G401.6 (cell line): ENCODE data around the gene AK4.

Source experiments
- FAIRE-seq: peaks from 2 replicates; lab custom pipeline; 2012; peaks lifted over from hg19 to GRCh38; lab: Jason Lieb, UNC

The AK4 gene

DNA sequence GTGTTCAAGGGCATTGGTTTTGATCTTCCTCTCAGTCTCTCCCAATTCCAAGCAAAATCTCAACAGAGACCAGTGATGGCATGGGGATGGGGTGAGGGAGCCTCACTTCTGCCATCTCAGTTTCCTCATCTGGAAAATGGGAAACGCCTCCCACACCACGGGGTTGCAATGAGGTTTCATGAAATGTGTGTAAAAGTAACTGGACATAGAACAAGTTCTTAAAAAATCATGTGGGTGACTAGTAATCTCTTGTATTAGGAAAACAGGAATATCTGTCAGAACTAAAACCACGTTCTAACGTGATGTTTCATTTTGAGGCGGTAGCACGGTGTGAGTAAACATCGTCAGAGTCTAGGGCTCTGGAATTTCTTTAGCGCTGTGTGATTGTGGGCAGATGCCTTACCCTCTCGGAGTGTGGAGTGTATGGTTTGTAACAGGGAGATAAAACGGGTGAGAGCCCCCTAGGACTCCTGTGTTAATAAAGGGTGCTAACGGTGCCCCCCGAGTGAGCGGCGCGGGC, 105.9 kb downstream of the AK4 start:
- no peak for FAIRE-seq

DNA sequence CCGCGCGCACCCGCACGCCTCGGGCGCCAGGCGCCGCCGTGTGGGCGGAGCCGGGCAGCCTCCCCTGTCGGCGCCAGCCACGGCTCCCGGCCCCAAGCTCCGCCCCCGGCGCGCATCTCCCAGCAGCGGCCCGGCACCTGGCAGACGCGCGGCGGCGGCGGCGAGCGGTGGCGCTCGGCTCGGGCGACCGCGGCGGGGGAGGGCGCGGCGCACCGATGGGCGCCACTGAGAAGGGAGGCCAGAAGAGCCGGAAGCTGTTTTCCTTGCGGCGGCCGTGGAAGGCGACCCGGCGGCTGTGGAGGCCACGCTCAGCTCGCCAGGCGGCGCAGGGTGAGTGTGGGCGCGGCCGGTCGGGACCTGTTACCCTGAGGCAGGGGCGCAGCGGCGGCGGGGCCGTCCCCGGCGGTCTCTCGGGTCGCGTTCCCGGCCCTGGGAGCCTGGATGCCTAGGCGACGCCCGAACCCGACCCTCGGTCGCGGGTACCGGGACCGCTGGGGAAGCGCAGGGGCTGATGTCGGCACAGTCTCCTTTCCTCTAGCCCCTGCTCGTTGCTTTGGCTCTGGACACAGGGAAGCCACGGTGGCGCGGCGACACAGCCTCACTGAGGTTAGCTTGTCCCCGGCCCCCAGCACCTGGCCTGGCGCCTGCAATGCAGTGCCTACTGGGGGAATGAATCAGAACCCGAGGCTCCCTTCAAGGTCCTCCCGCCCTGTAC, 106.5 kb downstream of the AK4 start:
- no peak for FAIRE-seq

DNA sequence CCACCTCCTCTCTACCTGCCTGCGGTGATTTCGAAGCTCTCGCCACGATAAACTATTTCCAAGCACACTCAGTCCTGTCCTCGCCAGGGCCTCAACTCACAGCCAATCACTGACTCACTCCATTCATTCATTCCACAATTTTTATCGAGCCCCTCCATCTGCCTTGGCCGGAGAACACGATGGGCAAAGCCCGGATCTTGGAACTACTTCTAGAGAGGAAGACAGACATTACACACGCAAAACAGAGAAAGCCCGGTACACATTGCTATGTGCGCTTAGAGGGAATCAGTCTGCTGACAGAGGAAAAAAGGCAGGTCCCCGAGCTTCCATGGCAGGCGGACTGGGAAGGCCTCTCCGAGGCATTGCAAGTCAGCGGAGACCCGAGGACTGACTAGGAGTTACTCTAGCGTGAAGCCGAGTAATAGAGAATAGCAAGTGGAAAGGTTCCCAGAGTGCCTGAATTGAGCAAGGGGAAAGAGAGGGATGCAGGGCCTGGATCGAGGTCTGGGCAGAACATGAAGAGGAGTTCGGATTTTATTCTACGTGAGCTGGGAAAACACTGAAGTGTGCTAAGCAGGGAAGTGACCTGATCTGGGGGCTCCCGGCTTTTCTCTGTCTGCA, 107.1 kb downstream of the AK4 start:
- no peak for FAIRE-seq

GRCh38 chr1:65255656-65256050, 107.7 kb downstream of the AK4 start:
- no peak for FAIRE-seq

DNA sequence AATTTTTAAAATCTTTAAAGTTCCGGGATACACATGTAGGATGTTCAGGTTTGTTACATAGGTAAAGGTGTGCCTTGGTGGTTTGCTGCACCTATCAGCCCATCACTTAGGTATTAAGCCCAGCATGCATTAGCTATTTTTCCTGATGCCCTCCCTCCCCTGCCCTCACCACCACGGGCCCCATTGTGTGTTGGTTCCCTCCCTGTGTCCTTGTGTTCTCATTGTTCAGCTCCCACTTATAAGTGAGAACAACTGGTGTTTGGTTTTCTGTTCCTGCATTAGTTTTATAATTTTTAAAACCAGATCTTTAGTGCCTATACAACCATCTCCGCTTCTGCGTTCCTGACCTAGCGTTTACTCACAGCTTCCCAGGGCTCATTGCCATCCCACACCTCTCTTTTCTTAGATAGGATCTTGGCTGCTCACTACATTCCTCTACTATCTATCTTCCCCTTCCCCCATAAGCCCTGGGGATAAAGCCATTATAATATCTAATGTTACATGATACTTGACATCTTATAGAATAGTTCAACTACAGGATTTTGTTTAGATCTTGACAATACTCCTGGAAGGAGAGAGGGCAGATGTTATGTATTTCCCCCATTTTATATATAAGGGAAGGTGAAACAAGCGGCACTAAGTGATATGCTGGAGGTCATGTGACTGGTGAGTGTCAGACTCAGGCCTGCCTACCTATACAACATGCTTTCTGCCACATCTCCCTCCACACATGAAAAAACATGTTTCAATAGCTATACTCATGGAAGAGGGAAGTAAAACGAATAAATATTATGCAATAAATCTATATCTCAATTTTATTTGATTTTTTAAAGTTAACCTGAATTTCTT, 109.1 kb downstream of the AK4 start:
- no peak for FAIRE-seq

- no peak for FAIRE-seq
These were observed 110.1 kb downstream of the AK4 start for GRCh38 chr1:65258106-65258505.

- FAIRE-seq: no peak
These were observed 111.8 kb downstream of the AK4 start for GRCh38 chr1:65259816-65260215.

GRCh38 chr1:65260851-65261473, 113.0 kb downstream of the AK4 start:
- no peak for FAIRE-seq

- no peak for FAIRE-seq
These were observed 115.3 kb downstream of the AK4 start for GRCh38 chr1:65263286-65263685.

DNA sequence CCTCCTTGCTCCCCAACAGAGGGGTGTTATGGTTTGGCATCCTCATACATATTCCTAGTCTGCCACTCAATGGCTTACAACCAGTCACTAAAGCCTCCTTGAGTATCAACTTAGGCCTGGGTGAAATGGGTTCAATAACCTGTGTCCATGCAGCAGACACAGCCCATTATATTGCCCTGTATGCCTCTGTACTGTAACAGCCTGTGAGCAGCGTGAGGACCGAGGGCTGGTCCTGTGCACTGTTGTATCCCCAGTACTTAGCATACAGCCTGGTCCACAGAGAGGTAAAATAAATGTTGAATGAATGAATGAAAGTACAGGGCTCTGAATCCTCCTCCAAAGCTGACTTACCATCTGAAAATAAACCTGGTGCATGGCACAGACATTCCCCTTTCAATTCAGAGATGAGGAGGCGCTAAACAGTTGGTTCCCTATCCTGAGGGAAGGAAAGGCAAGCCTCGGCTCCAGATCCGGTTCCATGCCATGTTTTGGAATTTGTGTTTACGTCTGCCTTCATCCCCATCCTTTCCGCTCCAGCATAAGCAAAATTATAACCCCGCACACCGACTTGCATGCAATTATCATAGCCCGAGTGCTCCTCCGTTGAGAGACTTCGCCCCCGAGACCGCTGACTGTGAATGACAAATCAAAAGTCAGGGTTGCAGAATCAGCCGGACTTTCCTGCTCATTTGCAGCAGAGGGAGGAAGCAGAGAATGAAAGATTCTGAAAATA, 116.4 kb downstream of the AK4 start:
- no peak for FAIRE-seq

DNA sequence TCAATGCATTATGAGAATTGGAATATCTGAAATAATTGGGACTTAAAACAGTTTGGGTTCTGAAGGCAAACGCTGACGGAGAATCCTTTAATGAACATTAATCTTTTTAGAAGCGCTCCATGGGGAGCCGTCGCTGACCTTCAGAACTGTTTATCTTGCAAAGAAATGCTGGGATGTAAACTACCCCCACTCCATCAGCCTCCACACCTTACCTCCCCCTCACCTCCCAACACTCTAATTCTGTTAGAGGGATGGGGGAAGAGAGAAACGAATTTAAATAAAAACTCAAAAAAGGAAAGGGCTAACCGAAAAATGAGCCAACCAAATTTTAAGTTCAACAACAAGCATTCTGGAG, 117.3 kb downstream of the AK4 start:
- no peak for FAIRE-seq

DNA sequence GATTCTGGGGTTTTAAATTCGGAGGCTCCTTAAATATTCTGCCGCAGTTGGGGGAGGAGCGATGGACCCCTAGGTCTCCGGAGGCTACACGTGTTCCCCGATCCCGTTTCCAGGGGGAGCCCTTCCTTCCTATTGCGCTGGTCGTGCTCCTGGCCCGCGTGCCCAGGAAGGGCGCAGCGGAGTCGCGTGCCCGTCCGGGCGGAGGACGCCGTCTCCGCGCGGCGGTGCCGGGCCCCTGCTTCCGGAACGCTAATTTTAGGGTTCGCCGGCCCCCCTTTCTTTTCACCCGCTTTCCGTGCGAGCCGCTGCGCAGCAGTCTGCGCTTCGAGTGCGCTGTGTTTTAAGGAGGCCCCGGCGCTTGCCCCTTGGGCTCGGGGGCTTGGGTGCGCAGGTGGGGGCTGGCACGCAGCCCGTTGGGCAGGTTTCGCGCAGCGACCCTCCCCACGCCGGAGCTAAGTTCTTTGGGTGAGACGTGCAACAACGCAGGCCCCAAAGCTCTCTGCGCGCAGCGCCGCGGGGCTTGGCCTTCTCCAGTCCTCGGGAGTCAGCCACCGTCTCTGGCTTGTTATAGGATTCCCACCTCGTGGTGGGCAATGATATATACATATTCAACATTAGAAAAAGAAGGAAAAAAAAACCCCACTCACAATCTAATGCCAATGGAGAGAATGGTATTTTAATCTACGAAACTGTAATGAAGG, 117.8 kb downstream of the AK4 start:
- FAIRE-seq: no peak

DNA sequence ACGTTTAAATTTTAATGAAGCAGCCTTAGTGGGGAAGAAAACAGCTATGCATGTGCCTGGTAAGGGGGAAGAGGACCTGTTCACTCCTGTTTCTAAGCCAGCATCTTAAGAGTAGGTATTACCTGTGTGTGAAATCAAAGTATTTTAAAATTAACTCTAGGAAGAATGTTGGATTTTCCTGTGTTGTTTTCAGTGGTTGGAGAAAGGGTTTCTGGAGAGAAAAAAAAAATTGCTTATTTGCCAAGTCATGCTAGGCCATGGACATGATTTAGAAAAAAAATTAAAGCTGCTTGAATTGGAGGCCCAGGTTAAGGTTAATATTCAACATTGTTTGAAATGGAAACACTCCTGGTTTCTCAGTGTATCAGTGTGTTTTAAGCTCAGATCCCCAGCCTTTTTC, 118.5 kb downstream of the AK4 start:
- no peak for FAIRE-seq

DNA sequence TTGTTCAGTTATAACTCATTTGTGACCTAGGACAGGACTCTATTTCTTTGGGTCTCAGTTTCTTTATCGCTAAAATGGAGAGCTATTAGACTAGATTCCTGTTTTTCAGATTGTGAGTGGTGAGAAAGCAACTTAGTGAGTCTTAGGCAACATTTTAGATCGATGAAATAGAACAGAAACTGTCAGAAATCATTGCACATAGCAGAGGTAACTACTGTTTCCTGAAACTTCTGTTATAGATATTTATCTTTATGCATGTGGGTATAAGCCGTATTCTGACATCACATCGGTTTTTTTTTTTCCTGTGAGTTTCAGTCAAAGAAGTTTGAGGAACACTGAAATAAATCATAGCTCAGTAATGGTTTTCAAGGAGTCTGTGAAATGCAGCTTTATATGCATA, 119.3 kb downstream of the AK4 start:
- FAIRE-seq: no peak

DNA sequence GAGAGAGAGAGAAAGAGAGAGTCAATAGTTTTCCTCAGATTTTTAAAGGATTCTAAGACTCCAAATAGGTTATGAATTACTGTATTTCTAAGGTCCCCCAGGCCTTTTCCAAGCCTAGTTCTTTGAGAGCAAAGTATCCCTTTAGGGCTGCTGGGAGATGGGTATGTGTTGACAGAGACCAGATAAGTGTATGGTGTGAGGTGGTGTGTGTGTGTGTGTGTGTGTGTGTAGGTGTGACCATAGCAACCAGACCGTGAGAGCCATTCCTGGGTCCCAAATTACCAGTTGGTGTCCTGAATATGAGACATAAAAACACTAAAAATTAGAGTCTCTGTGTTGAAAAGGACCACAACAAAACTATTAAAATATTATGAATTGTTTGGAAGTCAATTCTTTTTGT, 119.7 kb downstream of the AK4 start:
- no peak for FAIRE-seq

- no peak for FAIRE-seq
These were observed 121.6 kb downstream of the AK4 start for GRCh38 chr1:65269612-65270011.

DNA sequence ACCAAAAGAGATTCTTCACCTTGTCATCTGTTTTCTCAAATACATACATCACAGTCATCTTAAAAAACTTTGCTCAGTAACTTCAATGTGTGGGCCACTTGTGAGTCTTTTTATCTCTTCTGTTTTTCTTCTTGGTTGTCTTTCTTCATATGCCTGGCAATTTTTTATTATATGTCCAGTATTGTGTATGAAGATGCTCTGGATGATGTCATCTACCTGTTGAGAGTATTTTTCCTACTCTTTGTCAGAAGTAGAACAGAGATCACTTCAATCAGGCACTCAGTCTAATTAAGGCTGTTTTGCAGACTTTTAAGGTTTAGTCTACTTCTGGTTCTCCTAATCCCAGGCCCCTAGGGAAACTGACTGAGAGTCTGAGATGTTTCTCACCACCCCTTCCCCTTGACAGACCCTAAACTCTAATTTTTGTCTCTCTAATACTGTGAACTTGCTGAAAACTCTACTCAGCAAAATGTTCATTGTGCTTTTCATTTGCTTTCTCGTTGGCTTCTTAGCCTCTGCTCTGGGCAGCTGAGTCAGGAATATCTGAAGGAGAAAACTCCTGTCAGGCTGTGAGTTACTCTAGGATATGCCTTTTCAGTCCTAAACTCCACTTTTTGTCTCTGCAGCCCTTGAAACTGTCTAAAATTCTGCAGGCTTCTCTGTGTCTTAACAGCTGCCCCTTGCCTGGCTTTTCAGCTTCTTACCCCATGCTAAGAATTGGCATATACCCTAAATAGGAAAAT, 128.4 kb downstream of the AK4 start:
- FAIRE-seq: no peak

GRCh38 chr1:65277605-65278347, 129.8 kb downstream of the AK4 start:
- no peak for FAIRE-seq

GRCh38 chr1:65278376-65279069, 130.5 kb downstream of the AK4 start:
- no peak for FAIRE-seq
